T-cell (primary cell): ENCODE data around the gene RPH3AL. TPM values are rescaled to one million over a fixed set of nuclear protein-coding genes. Genes with fewer than 3 reads are reported as not detected.
"Not testable (repeated sequence)": the region's sequence is repeated elsewhere in the genome, so short reads cannot be mapped to it uniquely, and the experiment has no call there.

Source experiments
- ATAC-seq, 4 experiments: fragments of 200-7000 bp in 3 of 4; fragments of 150-1000 bp in 1 of 4; cut with Tn5 transposase; replicated peaks in 1 of 4; 1 replicate in 3 of 4; 2 replicates in 1 of 4; pipeline ENCODE4 v1.10.0; 2021; ENCODE audit warnings: moderate library complexity in 3 of 4, mild to moderate bottlenecking in 2 of 4, moderate number of reproducible peaks in 1 of 4
- CTCF ChIA-PET, 2 donors: fragments of 300-600 bp; sonication (Branson Sonifier 250); formaldehyde crosslinking; loops; one replicate each; lab custom pipeline; 2022; ENCODE audit warnings: antibody characterized with exemption in 2 of 2; lab: Charles Lee
- POLR2A ChIA-PET, 2 donors: fragments of 300-600 bp; sonication (Branson Sonifier 250); formaldehyde crosslinking; loops; one replicate each; lab custom pipeline; 2022; ENCODE audit warnings: antibody characterized with exemption in 2 of 2; lab: Charles Lee
- DNase-seq, 35 experiments: peaks; one replicate each; pipeline versions ENCODE4 v3.0.0 to v3.0.0-alpha.2; 2013 to 2023
- H3K27ac ChIP-seq: one replicate; pipeline ENCODE4 v1.5.1; 2013; ENCODE audit warnings: low read length
- H3K27me3 ChIP-seq, 2 experiments: replicated peaks in 1 of 2; 1 replicate in 1 of 2; 2 replicates in 1 of 2; pipeline versions ENCODE4 v1.6.1 to v1.7.0; 2013; ENCODE audit warnings: low read length in 1 of 2, mixed read lengths in 1 of 2; ENCODE audit not compliant: control insufficient read depth in 2 of 2, insufficient read depth in 2 of 2; ENCODE audit errors: extremely low read depth in 1 of 2
- H3K36me3 ChIP-seq, 2 donors: 1 replicate in 1 of 2; 2 replicates in 1 of 2; pipeline versions ENCODE4 v1.6.1 to v1.7.0; 2013; ENCODE audit warnings: low read length in 1 of 2; ENCODE audit not compliant: control insufficient read depth in 2 of 2, insufficient read depth in 1 of 2; ENCODE audit errors: extremely low read depth in 1 of 2
- H3K4me1 ChIP-seq, 2 experiments: 1 replicate in 1 of 2; 2 replicates in 1 of 2; pipeline versions ENCODE4 v1.6.1 to v1.7.0; 2013; ENCODE audit warnings: low read length in 2 of 2, mixed read lengths in 1 of 2; ENCODE audit not compliant: insufficient read depth in 2 of 2, control insufficient read depth in 1 of 2; ENCODE audit errors: extremely low read depth in 1 of 2
- H3K4me3 ChIP-seq, 2 donors: 1 replicate in 1 of 2; 2 replicates in 1 of 2; pipeline versions ENCODE4 v1.5.1 to v1.7.0; 2013; ENCODE audit warnings: mild to moderate bottlenecking in 2 of 2, low read length in 1 of 2, moderate library complexity in 1 of 2; ENCODE audit not compliant: control insufficient read depth in 1 of 2; ENCODE audit errors: extremely low read depth in 1 of 2
- H3K9me3 ChIP-seq: 2 replicates; pipeline ENCODE4 v1.7.0; 2013
- H3K27ac Mint-ChIP-seq, 2 donors: one replicate each; pipeline ENCODE4 v1.8.0; 2020 to 2021; ENCODE audit warnings: mild to moderate bottlenecking in 2 of 2, mixed read lengths in 2 of 2
- H3K27me3 Mint-ChIP-seq, 2 donors: one replicate each; pipeline ENCODE4 v1.8.0; 2021 to 2022; ENCODE audit warnings: mixed read lengths in 2 of 2
- H3K36me3 Mint-ChIP-seq: one replicate; pipeline ENCODE4 v1.8.0; 2021; ENCODE audit warnings: mixed read lengths
- H3K4me1 Mint-ChIP-seq, 3 donors: one replicate each; pipeline ENCODE4 v1.8.0; 2020 to 2022; ENCODE audit warnings: mixed read lengths in 3 of 3, mild to moderate bottlenecking in 1 of 3
- H3K4me3 Mint-ChIP-seq, 3 donors: one replicate each; pipeline ENCODE4 v1.8.0; 2020 to 2022; ENCODE audit warnings: mild to moderate bottlenecking in 3 of 3, mixed read lengths in 3 of 3, moderate library complexity in 3 of 3
- H3K9me3 Mint-ChIP-seq, 3 donors: one replicate each; pipeline ENCODE4 v1.8.0; 2020 to 2022; ENCODE audit warnings: mixed read lengths in 3 of 3
- WGBS: methylation state at CpG from one replicate; pipeline ENCODE4 v1.1.5; 2013; ENCODE audit warnings: missing lambda C conversion rate; ENCODE audit not compliant: insufficient coverage; 5-methylcytosine and 5-hydroxymethylcytosine counted together
- total RNA-seq, 35 experiments: library from RNA in 6 of 35; stranded (reverse) in 6 of 35; fragments of 120-200 nt in 1 of 35; gene quantifications; one replicate each; pipeline versions ENCODE4 v1.2.1 to v1.2.4 and lab custom pipeline; 2013 to 2026

The RPH3AL gene
- total RNA-seq, 5 donors from 2014 or later (not counting 1 experiment from before 2014, with no cell fraction given) = 4.5 to 10.5 (median 5.3) TPM

- H3K4me3 ChIP-seq, H3K9me3 Mint-ChIP-seq, DNase-seq, H3K27ac Mint-ChIP-seq, H3K27ac ChIP-seq, H3K9me3 ChIP-seq, H3K27me3 Mint-ChIP-seq, H3K4me3 Mint-ChIP-seq, POLR2A ChIA-PET, ATAC-seq, H3K36me3 ChIP-seq, H3K4me1 ChIP-seq, H3K27me3 ChIP-seq, H3K36me3 Mint-ChIP-seq, H3K4me1 Mint-ChIP-seq, CTCF ChIA-PET: not testable (repeated sequence)
Measured at GRCh38 chr17:243924-244323, 108.7 kb downstream of the RPH3AL start.

GRCh38 chr17:238964-239259 is 113.7 kb downstream of the RPH3AL start:
- H3K36me3 ChIP-seq = no peaks in the 10 kb centered on the region
- H3K27me3 Mint-ChIP-seq = peaks cover 0 to 2% of the 10 kb centered on the region in 2 donors
- H3K4me3 ChIP-seq = no peak overlapping the region
- H3K4me3 Mint-ChIP-seq = no peak overlapping the region
- H3K27ac ChIP-seq = no peak overlapping the region
- no CpG with 5 or more reads among the region's 4 CpGs for WGBS
- peaks cover 0 to 16% of the 10 kb centered on the region in 2 experiments for H3K27me3 ChIP-seq
- no peak for DNase-seq
- H3K4me1 Mint-ChIP-seq = peaks cover 0 to 9% (median 0%) of the 10 kb centered on the region in 3 donors
- CTCF ChIA-PET = no interaction called here
- POLR2A ChIA-PET = no interaction called here
- no peak overlapping the region for H3K27ac Mint-ChIP-seq
- no peaks in the 10 kb centered on the region for H3K9me3 ChIP-seq
- peaks cover 0 to 4% (median 0%) of the 10 kb centered on the region in 3 donors for H3K9me3 Mint-ChIP-seq
- H3K4me1 ChIP-seq = no peaks in the 10 kb centered on the region
- ATAC-seq = no peak
- no peaks in the 10 kb centered on the region for H3K36me3 Mint-ChIP-seq

GRCh38 chr17:238071-238963 is 114.3 kb downstream of the RPH3AL start:
- Histone ChIP-seq H3K36me3 (no peaks in the 10 kb centered on the region), H3K27me3 (peaks cover 0 to 20% of the 10 kb centered on the region in 2 experiments), H3K4me3 (no peak overlapping the region), H3K9me3 (no peaks in the 10 kb centered on the region), H3K27ac (no peak overlapping the region), H3K4me1 (no peaks in the 10 kb centered on the region)
- Mint-ChIP-seq H3K9me3 (no peaks in the 10 kb centered on the region), H3K27ac (no peak overlapping the region), H3K4me3 (no peak overlapping the region), H3K4me1 (peaks cover 0 to 3% (median 0%) of the 10 kb centered on the region in 3 donors), H3K36me3 (no peaks in the 10 kb centered on the region), H3K27me3 (peaks cover 0 to 2% of the 10 kb centered on the region in 2 donors)
- 88% methylated on average over 16 of the region's 23 CpGs for WGBS
- POLR2A ChIA-PET = no interaction called here
- ATAC-seq = no peak
- CTCF ChIA-PET = no interaction called here
- DNase-seq = no peak

GRCh38 chr17:237406-237955 is 115.1 kb downstream of the RPH3AL start:
- ATAC-seq = no peak
- Histone ChIP-seq H3K4me3 (no peak overlapping the region), H3K36me3 (no peaks in the 10 kb centered on the region), H3K27ac (no peak overlapping the region), H3K9me3 (no peaks in the 10 kb centered on the region), H3K27me3 (peaks cover 0 to 25% of the 10 kb centered on the region in 2 experiments), H3K4me1 (no peaks in the 10 kb centered on the region)
- DNase-seq = no peak
- POLR2A ChIA-PET = no interaction called here
- no peaks in the 10 kb centered on the region for H3K36me3 Mint-ChIP-seq
- no peak overlapping the region for H3K27ac Mint-ChIP-seq
- H3K4me3 Mint-ChIP-seq = no peak overlapping the region
- CTCF ChIA-PET = no interaction called here
- WGBS = 76% methylated on average over 4 of the region's 8 CpGs
- H3K27me3 Mint-ChIP-seq = peaks cover 0 to 2% of the 10 kb centered on the region in 2 donors
- H3K4me1 Mint-ChIP-seq = no peaks in the 10 kb centered on the region
- no peaks in the 10 kb centered on the region for H3K9me3 Mint-ChIP-seq

- no peaks in the 10 kb centered on the region for H3K9me3 ChIP-seq
Measured at GRCh38 chr17:236641-237405, 115.8 kb downstream of the RPH3AL start.

GRCh38 chr17:235831-236640 is 116.6 kb downstream of the RPH3AL start:
- Mint-ChIP-seq H3K4me3 (no peak overlapping the region), H3K36me3 (no peaks in the 10 kb centered on the region), H3K27me3 (peaks cover 0 to 2% of the 10 kb centered on the region in 2 donors), H3K4me1 (no peaks in the 10 kb centered on the region), H3K27ac (no peak overlapping the region), H3K9me3 (no peaks in the 10 kb centered on the region)
- no peaks in the 10 kb centered on the region for H3K4me1 ChIP-seq
- WGBS = 96% methylated on average over 20 of the region's 26 CpGs
- H3K36me3 ChIP-seq = no peaks in the 10 kb centered on the region
- H3K27ac ChIP-seq = no peak overlapping the region
- peaks cover 0 to 25% of the 10 kb centered on the region in 2 experiments for H3K27me3 ChIP-seq
- no peak for DNase-seq
- H3K4me3 ChIP-seq = no peak overlapping the region
- no peaks in the 10 kb centered on the region for H3K9me3 ChIP-seq
- CTCF ChIA-PET = no interaction called here
- POLR2A ChIA-PET = no interaction called here
- ATAC-seq = no peak

More at GRCh38 chr17:236641-237405, 115.8 kb downstream of the RPH3AL start:
- ChIA-PET CTCF (no interaction called here), POLR2A (no interaction called here)
- Mint-ChIP-seq H3K36me3 (no peaks in the 10 kb centered on the region), H3K27ac (no peak overlapping the region), H3K9me3 (no peaks in the 10 kb centered on the region), H3K4me1 (no peaks in the 10 kb centered on the region), H3K27me3 (peaks cover 0 to 2% of the 10 kb centered on the region in 2 donors), H3K4me3 (no peak overlapping the region)
- peaks cover 0 to 25% of the 10 kb centered on the region in 2 experiments for H3K27me3 ChIP-seq
- DNase-seq (no peak), ATAC-seq (no peak)
- H3K27ac ChIP-seq = no peak overlapping the region
- no peak overlapping the region for H3K4me3 ChIP-seq
- H3K36me3 ChIP-seq = no peaks in the 10 kb centered on the region
- H3K4me1 ChIP-seq = no peaks in the 10 kb centered on the region
- WGBS = 88% methylated on average over 32 of the region's 34 CpGs
